HS-5 (cell line): ENCODE data around the gene MTCH1.
"Not testable (repeated sequence)": the region's sequence is repeated elsewhere in the genome, so short reads cannot be mapped to it uniquely, and the experiment has no call there.

Experiments used
- DNase-seq: peaks from one replicate; pipeline ENCODE4 v3.0.0-alpha.2; 2012; ENCODE audit warnings: low read depth

The MTCH1 gene

DNA sequence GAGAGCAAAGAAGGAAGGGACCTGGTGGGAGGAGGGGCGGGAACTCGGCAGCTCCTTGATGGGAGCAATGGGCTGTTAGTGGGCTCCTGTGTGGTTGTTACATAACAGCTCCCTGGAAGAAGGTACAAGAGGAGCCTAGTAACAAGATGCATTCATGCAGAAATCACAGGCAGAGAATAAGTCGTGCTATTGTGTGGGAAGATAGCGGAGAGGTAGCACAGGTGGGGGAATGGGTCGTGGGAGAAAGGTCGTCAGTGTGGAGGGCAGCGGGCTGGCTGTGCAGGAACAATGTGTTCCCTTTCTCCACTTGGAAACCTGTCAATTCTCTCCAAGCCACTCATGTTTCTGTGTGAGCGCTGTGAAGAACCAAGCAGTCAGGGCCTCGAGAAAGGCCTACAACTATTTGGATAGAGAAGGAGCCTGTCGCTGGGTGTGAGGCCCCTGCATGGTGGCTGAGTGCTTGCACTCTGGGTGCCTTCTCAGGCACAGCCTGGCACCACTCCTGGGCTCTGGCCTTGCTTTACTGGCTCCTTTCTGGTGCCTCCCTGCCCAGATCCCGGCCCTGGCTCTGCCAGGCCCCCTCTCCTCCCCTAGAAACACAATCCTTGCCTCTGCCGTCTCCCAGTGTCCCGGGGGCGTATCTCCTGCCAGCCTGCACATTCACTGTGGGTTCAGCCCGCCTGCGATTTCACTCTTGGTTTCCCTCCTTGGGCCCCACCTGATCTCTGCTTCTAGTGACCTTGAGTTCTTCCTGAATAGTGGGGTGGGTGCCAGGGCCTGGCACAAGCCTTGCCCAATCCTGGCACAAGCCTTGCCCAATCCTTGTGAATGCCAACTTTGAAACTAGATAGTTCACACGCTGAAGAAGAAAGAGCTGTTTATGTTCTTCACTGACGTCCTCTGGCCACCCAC is 12.1 kb upstream of the MTCH1 start:
- no peak for DNase-seq

DNA sequence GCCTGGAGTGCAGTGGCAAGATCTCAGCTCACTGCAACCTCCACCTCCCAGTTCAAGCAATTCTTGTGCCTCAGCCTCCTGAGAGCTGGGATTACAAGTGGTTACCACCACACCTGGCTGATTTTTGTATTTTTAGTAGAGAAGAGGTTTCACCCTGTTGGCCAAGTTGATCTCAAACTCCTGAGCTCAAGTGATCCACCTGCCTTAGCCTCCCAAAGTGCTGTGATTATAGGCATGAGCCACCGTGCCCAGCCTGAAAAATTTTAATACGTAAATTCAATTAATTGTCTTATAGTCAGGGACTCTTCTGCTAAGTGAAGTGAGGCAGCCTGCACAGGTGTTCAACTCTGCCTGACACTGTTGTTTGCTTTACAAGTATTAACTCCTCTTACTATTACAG is 4.4 kb upstream of the MTCH1 start:
- not testable (repeated sequence) for DNase-seq

- DNase-seq, result no peak
These were observed 3.3 kb upstream of the MTCH1 start for GRCh38 chr6:36989264-36989663.

DNA sequence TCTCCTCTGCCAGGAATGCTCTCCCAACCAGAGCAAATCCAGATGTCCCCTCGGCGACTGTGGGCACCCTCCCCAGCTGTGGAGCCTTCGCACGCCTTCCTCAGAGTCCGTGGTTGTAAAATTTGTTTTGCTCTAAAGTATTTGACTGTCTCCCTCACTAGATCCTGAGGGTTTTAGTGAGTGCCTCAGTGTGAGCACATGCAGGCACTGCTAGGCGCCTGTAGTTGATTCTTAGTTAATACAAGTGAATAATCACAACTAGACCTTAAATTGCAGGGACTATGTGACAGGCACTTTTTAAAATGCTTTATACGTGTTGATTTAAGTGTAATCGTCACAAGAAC is 680 bp upstream of the MTCH1 start:
- no peak for DNase-seq

GRCh38 chr6:36985417-36985807 is 584 bp downstream of the MTCH1 start:
- no peak for DNase-seq

DNA sequence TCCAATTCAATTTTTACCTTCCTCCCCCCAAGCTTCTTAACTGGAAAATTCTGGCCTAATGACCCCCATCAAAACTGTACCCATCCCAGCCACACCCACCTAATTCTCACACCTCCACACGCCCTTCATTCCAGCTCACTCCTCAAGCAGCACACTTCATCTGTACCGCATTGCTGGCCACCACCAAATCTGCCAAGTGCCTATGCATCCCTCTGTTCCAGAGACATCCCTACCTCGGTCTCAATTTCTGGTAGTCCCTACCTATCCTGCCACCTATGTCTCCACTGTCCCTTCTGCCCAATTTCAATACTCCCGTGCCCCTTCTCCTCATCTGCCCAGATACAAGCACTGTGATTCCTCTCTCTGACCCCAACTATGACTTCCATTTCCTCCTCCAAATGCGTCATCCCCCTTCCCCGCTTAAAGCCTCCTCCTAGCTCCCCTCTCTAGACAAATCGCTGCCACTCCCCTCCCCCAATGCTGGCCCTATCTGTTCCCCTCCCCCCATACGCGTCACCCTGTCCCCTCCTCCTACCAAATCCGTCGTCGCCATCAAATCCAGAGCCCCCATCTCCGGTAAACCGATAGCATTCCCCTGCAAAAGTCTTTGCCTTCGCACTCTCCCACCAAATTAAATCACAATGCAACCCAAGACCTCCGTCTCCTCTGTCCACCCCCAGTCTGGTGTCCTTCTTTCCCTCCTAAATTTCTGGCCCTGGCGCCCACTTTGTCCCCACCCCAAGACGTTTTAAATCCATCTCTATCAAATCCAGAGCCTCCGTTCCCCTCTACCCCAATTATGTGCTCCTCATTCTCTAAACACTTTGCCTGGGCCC is 1.2 kb downstream of the MTCH1 start:
- peak; percentile 76 for DNase-seq

DNA sequence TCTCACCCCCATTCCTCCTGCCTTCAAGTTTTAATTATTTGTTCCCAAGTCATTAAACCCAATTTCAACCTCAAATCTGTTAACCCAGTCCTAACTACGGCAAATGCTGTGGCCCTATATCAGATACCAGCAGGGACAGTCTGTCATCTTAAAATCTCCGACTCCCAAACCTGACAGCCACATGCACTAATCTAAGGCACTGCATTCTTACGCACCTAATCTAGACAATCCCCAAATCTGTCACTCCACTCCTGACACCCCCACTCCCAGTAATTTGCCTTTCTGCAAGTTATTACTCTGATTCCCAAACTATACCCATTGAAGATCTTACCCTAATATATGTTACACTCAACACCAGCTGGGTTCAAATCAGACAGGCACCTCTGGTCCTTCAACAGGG is 2.5 kb downstream of the MTCH1 start:
- no peak for DNase-seq

DNA sequence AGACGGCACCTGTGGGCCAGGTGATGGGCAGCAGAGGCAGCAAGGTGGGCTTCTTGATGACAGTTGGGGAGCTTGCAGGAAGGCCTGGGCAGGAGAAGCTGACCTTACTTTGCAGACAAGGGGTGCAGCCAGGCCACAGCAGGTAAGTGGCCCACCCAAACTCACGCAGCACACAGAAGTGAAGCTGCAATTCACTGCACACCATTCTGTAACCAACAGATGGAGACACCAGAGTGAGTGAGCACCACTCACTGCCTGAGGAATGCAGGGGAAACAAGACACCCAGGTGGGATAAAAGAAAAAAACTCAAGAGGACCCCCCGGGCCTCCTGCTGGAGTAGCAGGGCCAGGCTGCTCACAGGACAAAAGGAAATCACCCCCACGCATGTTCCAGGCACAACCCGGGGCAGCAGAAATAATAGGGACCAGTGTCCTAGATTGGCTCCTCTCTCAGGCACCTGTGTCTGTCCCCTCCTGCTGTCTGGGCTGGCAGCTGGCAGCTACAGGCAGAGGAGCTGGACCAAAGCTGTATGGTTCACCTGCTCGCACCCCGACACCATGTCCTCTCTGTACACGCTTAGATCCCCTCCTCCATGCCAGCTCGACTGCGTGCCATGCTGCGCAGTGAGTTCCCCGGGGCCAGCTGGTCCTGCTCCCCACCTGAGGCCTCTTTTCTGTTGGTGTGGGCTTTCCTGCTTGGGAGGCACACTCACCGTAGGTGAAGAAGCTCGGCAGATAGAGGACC is 4.9 kb downstream of the MTCH1 start:
- DNase-seq, result no peak

DNA sequence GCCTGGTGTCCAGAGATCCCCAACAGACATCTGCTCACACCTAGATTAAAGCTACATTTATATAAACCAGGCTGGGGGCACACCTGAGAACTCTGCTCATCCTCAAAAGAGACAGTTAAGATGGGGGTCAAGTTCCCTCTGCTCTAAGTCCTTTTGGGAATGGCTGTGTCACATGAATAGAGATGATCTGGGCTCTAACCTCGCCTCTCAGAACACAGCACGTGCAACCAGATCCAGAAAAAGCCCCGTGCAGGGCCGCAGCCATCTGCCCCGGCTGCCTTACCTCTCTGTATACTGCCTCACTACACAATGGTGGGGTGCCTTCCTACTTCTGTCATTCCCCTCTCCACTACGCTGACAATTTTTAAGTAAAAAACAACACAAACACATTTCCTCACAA is 5.9 kb downstream of the MTCH1 start:
- no peak for DNase-seq

DNA sequence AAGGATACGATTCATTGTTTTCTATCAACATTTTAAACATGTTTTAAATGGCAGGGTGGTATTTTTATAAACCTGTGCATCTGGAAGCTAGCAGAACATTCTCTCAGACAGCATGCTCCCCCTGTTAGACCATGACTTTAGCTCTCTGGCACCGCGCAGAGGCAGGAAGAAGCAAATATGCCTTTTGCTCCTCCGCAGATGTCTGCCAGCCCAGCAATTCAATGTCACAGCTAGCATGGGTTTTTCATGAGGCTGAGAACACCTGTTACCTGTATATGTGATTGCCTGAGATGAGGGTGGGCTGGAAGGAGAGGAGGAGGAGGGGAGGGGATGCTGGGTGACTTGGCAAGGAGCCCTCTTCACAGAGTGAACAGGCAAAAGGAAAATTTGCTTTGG is 6.7 kb downstream of the MTCH1 start:
- no peak for DNase-seq

GRCh38 chr6:36978421-36979346 is 7.3 kb downstream of the MTCH1 start:
- DNase-seq, result no peak

DNA sequence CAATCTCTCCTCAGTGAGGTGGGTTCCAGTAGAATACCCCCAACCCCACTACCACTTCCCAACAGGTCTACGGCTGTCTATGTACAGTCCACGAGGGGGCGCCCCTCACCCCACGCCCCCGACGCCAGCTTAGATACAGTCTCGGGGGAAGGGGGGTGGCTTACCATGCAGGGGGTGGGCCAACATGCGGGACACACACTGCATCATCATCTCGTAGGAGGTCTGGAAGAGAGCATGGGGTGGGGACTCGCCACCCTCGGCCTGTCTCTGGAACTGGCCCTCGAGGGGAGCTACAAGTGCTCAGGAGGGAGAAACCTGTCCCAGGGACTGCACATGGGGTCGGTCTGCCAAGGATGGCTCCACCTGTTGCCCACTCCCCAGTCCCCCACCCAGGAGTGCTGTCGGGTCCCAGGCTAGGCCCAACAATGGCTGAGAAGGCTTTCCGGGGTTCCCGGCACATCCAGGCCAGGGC is 8.5 kb downstream of the MTCH1 start:
- DNase-seq, result no peak

GRCh38 chr6:36976931-36977330 is 9.1 kb downstream of the MTCH1 start:
- no peak for DNase-seq

- no peak for DNase-seq
These were observed 9.5 kb downstream of the MTCH1 start for GRCh38 chr6:36976509-36976908.

DNA sequence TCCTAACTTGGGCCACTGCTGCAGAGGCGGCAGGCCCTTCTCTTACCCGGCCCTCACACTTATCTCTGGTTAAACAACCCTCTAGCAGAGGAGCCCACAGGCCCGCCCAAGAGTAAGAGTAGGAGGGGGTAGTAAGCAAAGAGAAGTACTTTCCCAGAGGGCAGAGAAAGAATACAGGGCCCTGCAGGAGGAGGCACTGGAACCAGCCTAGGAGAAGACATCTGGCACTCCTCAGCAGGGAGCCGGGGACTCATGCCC is 10.1 kb downstream of the MTCH1 start:
- no peak for DNase-seq

GRCh38 chr6:36975231-36976006 is 10.6 kb downstream of the MTCH1 start:
- no peak for DNase-seq

DNA sequence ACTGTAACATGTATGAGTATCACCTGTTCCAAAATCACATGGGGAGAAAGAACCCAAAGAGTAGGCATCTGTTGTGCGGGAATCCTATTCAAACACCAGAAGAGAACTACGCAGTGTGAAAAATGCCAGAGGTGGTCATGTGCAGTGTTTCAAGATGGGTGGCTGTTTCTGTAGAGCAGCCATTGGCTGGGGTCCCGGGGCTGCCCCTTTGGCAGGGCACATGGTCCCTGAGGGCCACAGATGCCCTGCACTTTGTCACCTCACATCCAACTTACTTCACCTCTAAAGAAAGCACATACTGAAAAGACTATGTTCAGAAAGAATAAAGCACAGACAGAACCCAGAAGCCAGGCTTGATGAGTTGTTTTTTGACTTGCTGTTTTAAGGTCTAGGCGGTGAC is 12.3 kb downstream of the MTCH1 start:
- DNase-seq, result no peak

DNA sequence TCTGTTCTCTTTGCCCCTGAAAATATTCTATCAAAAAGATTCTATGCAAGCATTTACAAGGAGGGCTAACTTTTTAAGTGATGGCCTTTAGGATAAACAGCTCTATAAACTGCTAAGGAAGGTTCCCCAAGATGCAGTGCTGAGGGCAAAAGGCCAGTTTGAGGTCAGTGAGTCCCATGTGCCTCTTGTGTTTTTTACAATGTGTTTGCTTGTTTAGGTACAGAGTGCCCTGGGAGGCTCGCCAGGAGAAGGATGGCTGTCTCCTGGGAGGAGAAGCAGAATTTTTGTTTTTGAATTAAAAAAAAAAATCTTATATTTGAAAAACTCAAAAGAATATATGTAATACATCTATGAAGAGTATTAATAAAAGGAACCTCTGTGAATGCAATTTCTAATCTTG is 12.8 kb downstream of the MTCH1 start:
- no peak for DNase-seq

DNA sequence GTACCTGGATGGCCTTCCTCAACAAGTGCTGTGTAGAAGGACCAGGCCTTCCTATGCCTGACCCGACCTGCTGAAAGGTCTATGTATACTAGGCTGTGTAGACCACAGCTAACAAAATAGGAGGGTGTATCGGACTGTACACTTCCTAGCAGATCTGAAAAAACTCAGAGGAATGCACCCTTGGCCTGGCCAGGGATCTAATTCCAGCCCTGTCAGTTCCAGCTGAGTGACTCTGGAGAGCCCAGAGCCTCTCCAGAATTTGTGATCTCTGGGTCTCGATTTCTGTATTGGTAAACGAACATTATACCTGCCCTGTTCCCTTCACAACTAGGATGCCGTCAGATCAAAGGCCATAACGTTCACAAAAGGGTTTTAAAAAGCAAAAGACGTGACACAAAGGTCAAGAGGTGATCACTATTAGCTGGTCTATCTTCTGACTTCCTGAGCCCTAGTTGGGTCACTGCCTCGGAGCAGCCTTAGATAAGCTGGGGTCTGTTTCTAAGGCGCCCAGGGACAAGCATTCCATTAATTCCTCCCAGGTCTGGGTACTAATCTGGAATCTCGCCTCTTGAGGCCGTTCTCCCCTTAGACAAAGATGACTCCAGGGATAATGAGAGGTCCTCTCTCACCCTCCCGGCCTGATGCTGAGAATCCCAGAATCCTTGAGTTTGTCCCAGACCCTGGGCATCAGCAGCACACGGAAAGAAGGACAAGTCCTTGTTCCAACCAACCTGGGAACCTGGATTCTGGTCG is 13.9 kb downstream of the MTCH1 start:
- DNase-seq, result no peak
